HL-60/S4 treated with phorbol 12-myristate 13-acetate at 8.2 ng/mL for 4 days and 3 days (cell line): ENCODE results near the gene GLI1.
"Not testable (repeated sequence)": the region's sequence is repeated elsewhere in the genome, so short reads cannot be mapped to it uniquely, and the experiment has no call there.

Source experiments
- in situ Hi-C: fragments of 300-500 bp; cut with MboI; formaldehyde crosslinking; loops from 2 replicates; pipeline ENCODE4 v1.15.0; 2022; ENCODE audit warnings: low sequenced_read_pairs

The GLI1 gene

GRCh38 chr12:57459750-57460467 is at the start of gene GLI1:
TSS of gene GLI1 (plus strand) at chr12:57459785. CDS start at chr12:57463692, 3,907 bp downstream.
- in situ Hi-C loops, result loop anchor here (25.0 kb wide), 1 partner anchor 373 kb away; the partner anchor contains the start of genes NAB2 and NEMP1

GRCh38 chr12:57410534-57410933 is 49.1 kb upstream of the GLI1 start:
- in situ Hi-C loops, result no loop called here

GRCh38 chr12:57414160-57414559 is 45.4 kb upstream of the GLI1 start:
- in situ Hi-C loops, result not testable (repeated sequence)

- in situ Hi-C loops, result no loop called here
Measured at GRCh38 chr12:57415088-57415487, 44.5 kb upstream of the GLI1 start.

- in situ Hi-C loops, result no loop called here
Measured at GRCh38 chr12:57416039-57416996, 43.3 kb upstream of the GLI1 start.

- in situ Hi-C loops, result no loop called here
Measured at GRCh38 chr12:57418255-57418654, 41.3 kb upstream of the GLI1 start.

GRCh38 chr12:57419495-57419894 is 40.1 kb upstream of the GLI1 start:
- in situ Hi-C loops, result no loop called here

GRCh38 chr12:57420482-57420881 is 39.1 kb upstream of the GLI1 start:
- in situ Hi-C loops, result no loop called here

- in situ Hi-C loops, result not testable (repeated sequence)
Measured at GRCh38 chr12:57426948-57427347, 32.6 kb upstream of the GLI1 start.

GRCh38 chr12:57428965-57429364 is 30.6 kb upstream of the GLI1 start:
- in situ Hi-C loops, result no loop called here

GRCh38 chr12:57429473-57430111 is 30.0 kb upstream of the GLI1 start:
- in situ Hi-C loops, result no loop called here

- in situ Hi-C loops, result no loop called here
Measured at GRCh38 chr12:57430112-57430930, 29.3 kb upstream of the GLI1 start.

- in situ Hi-C loops, result no loop called here
Measured at GRCh38 chr12:57430931-57431566, 28.5 kb upstream of the GLI1 start, which contains the start of gene R3HDM2. TSS of gene R3HDM2 (minus strand) at chr12:57431043. CDS start at chr12:57310428, 120,615 bp downstream.

GRCh38 chr12:57431654-57432188 is 27.9 kb upstream of the GLI1 start:
- in situ Hi-C loops, result no loop called here

- in situ Hi-C loops, result no loop called here
Measured at GRCh38 chr12:57433370-57433769, 26.2 kb upstream of the GLI1 start.

- in situ Hi-C loops, result no loop called here
Measured at GRCh38 chr12:57434517-57435223, 24.9 kb upstream of the GLI1 start, which contains the start of gene INHBC. TSS of gene INHBC (plus strand) at chr12:57434784. CDS start at chr12:57434887, 103 bp downstream.

- in situ Hi-C loops, result no loop called here
Measured at GRCh38 chr12:57435293-57435692, 24.3 kb upstream of the GLI1 start.

GRCh38 chr12:57438400-57438799 is 21.2 kb upstream of the GLI1 start:
- in situ Hi-C loops, result no loop called here

- in situ Hi-C loops, result no loop called here
Measured at GRCh38 chr12:57439762-57440266, 19.8 kb upstream of the GLI1 start.
